Loucy (cell line): Measurements from ENCODE around the gene ARL2BP.

Experiments used
- H2AFZ ChIP-seq: fragments of 200-600 bp; sonication (generic); 2 replicates; pipeline ENCODE4 v1.6.0; 2016; ENCODE audit warnings: antibody characterized with exemption, mild to moderate bottlenecking, low read length, moderate library complexity
- H3F3A ChIP-seq: fragments of 200-600 bp; 2 replicates; pipeline ENCODE4 v1.6.0; 2016; ENCODE audit warnings: antibody characterized with exemption, low read depth, mild to moderate bottlenecking
- H3K27me3 ChIP-seq: fragments of 200-600 bp; sonication (generic); 2 replicates; pipeline ENCODE4 v1.6.1; 2014; ENCODE audit warnings: low read length, mild to moderate bottlenecking; ENCODE audit not compliant: insufficient read depth, poor library complexity, severe bottlenecking
- H3K36me3 ChIP-seq: fragments of 200-600 bp; sonication (generic); 2 replicates; pipeline ENCODE4 v1.6.1; 2016; ENCODE audit warnings: low read length; ENCODE audit not compliant: insufficient read depth
- H3K4me1 ChIP-seq: fragments of 200-600 bp; sonication (generic); 2 replicates; pipeline ENCODE4 v1.5.1; 2014; ENCODE audit warnings: low read length, mild to moderate bottlenecking; ENCODE audit not compliant: insufficient read depth, poor library complexity, severe bottlenecking
- H3K4me2 ChIP-seq: fragments of 200-600 bp; sonication (generic); 2 replicates; pipeline ENCODE4 v1.6.0; 2014; ENCODE audit warnings: antibody characterized with exemption, low read length, low read depth, mild to moderate bottlenecking; ENCODE audit not compliant: poor library complexity, severe bottlenecking
- H3K4me3 ChIP-seq: fragments of 200-600 bp; sonication (generic); 2 replicates; pipeline ENCODE4 v1.5.1; 2014; ENCODE audit warnings: low read length, mild to moderate bottlenecking, mixed read lengths; ENCODE audit not compliant: poor library complexity, severe bottlenecking
- H3K79me2 ChIP-seq: fragments of 200-600 bp; sonication (generic); 2 replicates; pipeline ENCODE4 v1.6.1; 2014; ENCODE audit warnings: low read length; ENCODE audit not compliant: insufficient read depth
- H3K9ac ChIP-seq: fragments of 200-600 bp; sonication (generic); 2 replicates; pipeline ENCODE4 v1.6.0; 2014; ENCODE audit warnings: mild to moderate bottlenecking, low read depth, low read length, moderate library complexity; ENCODE audit not compliant: poor library complexity, severe bottlenecking
- H3K9me2 ChIP-seq: fragments of 200-600 bp; sonication (generic); replicated peaks from 2 replicates; pipeline ENCODE4 v1.6.1; 2016; ENCODE audit warnings: low read depth, low read length, mixed read lengths
- H3K9me3 ChIP-seq: fragments of 200-600 bp; sonication (generic); 2 replicates; pipeline ENCODE4 v1.6.1; 2014; ENCODE audit warnings: mild to moderate bottlenecking, antibody characterized with exemption, low read length, low read depth; ENCODE audit not compliant: insufficient read depth
- H4K20me1 ChIP-seq: fragments of 200-600 bp; sonication (generic); 2 replicates; pipeline ENCODE4 v1.6.0; 2014; ENCODE audit warnings: antibody characterized with exemption, low read length, mild to moderate bottlenecking; ENCODE audit not compliant: insufficient read depth, poor library complexity, severe bottlenecking
- CTCF ChIP-seq: fragments of 200-600 bp; sonication (generic); conservative IDR thresholded peaks from 2 replicates; pipeline ENCODE4 v1.5.1; 2014; ENCODE audit warnings: mild to moderate bottlenecking, antibody characterized with exemption, low read length
- EZH2phosphoT487 ChIP-seq: fragments of 200-600 bp; IDR thresholded peaks from 2 replicates; pipeline ENCODE4 v1.6.1; 2018; ENCODE audit warnings: antibody characterized with exemption, mild to moderate bottlenecking, moderate library complexity, borderline replicate concordance

The ARL2BP gene

GRCh38 chr16:57281791-57282190 lies 36.7 kb downstream of the ARL2BP start:
- Histone ChIP-seq H3K9me2 (no peaks in the 10 kb centered on the region), H3K4me1 (peaks cover 8% of the 10 kb centered on the region), H3K4me2 (no peak overlapping the region), H2AFZ (no peak overlapping the region), H3K4me3 (no peak overlapping the region), H4K20me1 (no peaks in the 10 kb centered on the region), H3K9me3 (no peaks in the 10 kb centered on the region), H3K9ac (no peak overlapping the region), H3K36me3 (no peaks in the 10 kb centered on the region), H3F3A (no peaks in the 10 kb centered on the region), H3K79me2 (no peaks in the 10 kb centered on the region), H3K27me3 (peaks cover 14% of the 10 kb centered on the region)
- TF ChIP-seq CTCF (no peak), EZH2phosphoT487 (no peak)

GRCh38 chr16:57282510-57283213 lies 37.6 kb downstream of the ARL2BP start:
- Histone ChIP-seq H2AFZ (no peak overlapping the region), H3K9me3 (no peaks in the 10 kb centered on the region), H3K27me3 (peaks cover 14% of the 10 kb centered on the region), H3K4me1 (peaks cover 3% of the 10 kb centered on the region), H4K20me1 (no peaks in the 10 kb centered on the region), H3K9me2 (no peaks in the 10 kb centered on the region), H3K4me2 (no peak overlapping the region), H3K36me3 (no peaks in the 10 kb centered on the region), H3K9ac (no peak overlapping the region), H3K79me2 (no peaks in the 10 kb centered on the region), H3K4me3 (no peak overlapping the region), H3F3A (no peaks in the 10 kb centered on the region)
- no peak for TF ChIP-seq EZH2phosphoT487
- TF ChIP-seq CTCF, result no peak

GRCh38 chr16:57283214-57283958 lies 38.3 kb downstream of the ARL2BP start:
- Histone ChIP-seq H3K36me3 (no peaks in the 10 kb centered on the region), H3K79me2 (no peaks in the 10 kb centered on the region), H4K20me1 (no peaks in the 10 kb centered on the region), H3K9me3 (no peaks in the 10 kb centered on the region), H3K27me3 (peaks cover 14% of the 10 kb centered on the region), H3K9ac (no peak overlapping the region), H2AFZ (no peak overlapping the region), H3K4me3 (no peak overlapping the region), H3F3A (no peaks in the 10 kb centered on the region), H3K9me2 (no peaks in the 10 kb centered on the region), H3K4me1 (no peaks in the 10 kb centered on the region), H3K4me2 (no peak overlapping the region)
- TF ChIP-seq EZH2phosphoT487, result no peak
- TF ChIP-seq CTCF, result no peak
